Gastroesophageal sphincter (tissue), 3 donors: ENCODE measurements around the gene GPR78.

ENCODE experiments used
- POLR2AphosphoS5 ChIP-seq: sonication (generic); formaldehyde crosslinking; IDR thresholded peaks from one replicate; pipeline ENCODE4 v1.6.1; 2017; ENCODE audit warnings: antibody characterized with exemption
- TF ChIP-seq, protein P1 (sequence below), 4 experiments: fragments of 200-600 bp in 2 of 4; fragments of 450-650 bp in 2 of 4; sonication (generic) in 1 of 4; IDR thresholded peaks; one replicate each; pipeline ENCODE4 v1.5.1; 2017 to 2019; ENCODE audit warnings: antibody characterized with exemption in 4 of 4, mild to moderate bottlenecking in 2 of 4, moderate library complexity in 2 of 4

DNA sequence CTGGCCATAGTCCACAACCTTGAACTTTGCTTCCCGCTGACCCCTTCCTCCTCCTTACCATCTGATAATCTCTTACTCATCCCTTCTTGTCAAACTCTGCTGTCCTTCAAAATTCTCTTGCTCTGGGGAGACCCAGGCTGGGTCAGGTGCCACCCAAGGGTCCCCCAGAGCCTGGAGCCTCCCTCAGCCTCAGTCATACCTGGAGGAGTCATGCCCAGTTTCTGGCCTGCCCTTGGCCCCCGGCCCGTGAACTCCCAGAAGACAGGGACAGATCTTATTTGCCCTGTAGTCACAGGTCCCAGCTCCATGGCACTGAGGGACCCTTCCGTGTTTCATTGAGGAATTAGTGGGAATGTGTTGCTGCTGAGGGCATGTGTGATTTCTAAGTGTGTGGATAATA, 4.7 kb upstream of the GPR78 start:
- TF ChIP-seq, protein P1, sequence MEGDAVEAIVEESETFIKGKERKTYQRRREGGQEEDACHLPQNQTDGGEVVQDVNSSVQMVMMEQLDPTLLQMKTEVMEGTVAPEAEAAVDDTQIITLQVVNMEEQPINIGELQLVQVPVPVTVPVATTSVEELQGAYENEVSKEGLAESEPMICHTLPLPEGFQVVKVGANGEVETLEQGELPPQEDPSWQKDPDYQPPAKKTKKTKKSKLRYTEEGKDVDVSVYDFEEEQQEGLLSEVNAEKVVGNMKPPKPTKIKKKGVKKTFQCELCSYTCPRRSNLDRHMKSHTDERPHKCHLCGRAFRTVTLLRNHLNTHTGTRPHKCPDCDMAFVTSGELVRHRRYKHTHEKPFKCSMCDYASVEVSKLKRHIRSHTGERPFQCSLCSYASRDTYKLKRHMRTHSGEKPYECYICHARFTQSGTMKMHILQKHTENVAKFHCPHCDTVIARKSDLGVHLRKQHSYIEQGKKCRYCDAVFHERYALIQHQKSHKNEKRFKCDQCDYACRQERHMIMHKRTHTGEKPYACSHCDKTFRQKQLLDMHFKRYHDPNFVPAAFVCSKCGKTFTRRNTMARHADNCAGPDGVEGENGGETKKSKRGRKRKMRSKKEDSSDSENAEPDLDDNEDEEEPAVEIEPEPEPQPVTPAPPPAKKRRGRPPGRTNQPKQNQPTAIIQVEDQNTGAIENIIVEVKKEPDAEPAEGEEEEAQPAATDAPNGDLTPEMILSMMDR (IDR thresholded peaks at IDR 0.05) = no peak
- TF ChIP-seq POLR2AphosphoS5 = no peak
